ENCODE measurements around the gene PEX1. TPM values are rescaled to one million over a fixed set of nuclear protein-coding genes. Genes with fewer than 3 reads are reported as not detected.
"Not testable (repeated sequence)": the region's sequence is repeated elsewhere in the genome, so short reads cannot be mapped to it uniquely, and the experiment has no call there.

PEX1 gene
- polyA plus RNA-seq, 12 donors = 16.7 to 36.4 (median 28.4) TPM; not detected in 1

GRCh38 chr7:92513167-92513902 is 15.0 kb downstream of the PEX1 start:
- DNase-seq = no peak

DNA sequence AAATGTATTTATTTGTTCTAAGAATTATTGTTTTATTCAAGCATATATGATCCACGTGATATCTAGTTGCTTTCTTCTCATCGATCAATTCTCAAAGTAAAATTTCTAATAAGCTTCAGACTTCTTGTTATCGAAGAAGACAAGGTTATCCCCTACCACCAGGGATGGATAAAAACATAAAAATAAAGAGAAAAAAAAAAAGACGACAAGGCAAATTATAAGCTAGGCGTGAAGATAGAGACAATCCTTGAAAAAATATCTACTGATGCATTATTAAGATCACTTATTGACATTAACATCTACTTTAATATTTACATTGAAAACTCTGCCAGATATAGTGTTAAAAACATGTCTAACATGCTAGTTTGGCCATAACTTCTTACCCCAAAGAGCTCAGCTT is 19.4 kb downstream of the PEX1 start:
- DNase-seq = no peak

DNA sequence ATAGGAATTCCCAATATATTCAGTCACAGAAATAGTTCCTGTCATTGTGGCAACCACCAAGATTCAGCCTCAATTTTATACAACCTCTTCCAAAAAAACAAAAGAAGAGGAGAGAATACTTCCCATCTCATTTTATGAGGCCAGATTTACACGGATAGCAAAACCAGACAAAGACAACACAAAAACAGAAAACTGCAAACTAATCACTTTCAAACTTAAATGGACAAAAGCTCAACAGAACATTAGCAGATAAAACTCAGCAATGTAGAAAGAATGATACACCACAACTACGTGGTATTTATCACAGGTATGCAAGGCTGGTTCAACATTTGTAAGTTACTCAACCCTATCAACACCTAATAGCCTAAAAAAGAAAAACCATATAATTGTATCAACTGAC is 22.0 kb downstream of the PEX1 start:
- no peak for DNase-seq

DNA sequence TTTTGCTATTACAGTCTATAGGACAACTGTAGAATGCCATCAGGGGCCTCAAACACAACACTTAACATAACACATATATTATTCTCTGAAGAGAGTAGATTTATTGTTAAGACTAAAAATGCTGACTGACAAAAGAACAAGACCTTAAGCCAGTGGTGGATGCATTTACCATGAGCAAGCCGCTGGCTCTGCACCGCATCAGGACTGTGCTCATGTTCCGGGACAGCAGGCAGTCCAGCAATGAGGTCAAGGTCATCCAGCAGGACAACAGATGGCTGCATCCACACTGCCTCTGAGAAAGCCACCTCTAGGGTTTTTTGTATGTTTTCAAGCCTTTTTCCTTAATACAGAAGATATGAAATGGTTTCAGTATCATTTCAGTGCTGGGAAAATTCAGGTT is 23.8 kb downstream of the PEX1 start:
- no peak for DNase-seq

GRCh38 chr7:92503767-92504166 is 24.6 kb downstream of the PEX1 start:
- no peak for DNase-seq

DNA sequence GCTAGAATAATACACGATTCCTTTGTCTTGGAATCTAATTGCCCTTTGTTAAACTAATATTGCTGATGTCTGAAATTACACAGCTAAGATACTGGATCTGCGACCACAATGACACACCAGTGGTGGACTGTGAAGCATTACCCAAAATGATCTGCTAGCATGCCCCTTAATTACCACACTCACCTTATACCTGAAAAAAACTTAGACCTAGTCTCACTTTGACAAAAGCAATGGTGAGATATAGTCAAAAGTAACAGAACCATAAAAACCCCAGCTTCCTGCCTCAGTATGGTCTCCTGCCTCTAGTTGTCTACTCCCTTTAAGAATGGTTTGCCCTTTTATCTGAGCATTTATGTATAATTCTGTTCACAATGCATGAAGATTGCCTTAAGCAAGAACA is 29.8 kb downstream of the PEX1 start:
- DNase-seq = no peak

DNA sequence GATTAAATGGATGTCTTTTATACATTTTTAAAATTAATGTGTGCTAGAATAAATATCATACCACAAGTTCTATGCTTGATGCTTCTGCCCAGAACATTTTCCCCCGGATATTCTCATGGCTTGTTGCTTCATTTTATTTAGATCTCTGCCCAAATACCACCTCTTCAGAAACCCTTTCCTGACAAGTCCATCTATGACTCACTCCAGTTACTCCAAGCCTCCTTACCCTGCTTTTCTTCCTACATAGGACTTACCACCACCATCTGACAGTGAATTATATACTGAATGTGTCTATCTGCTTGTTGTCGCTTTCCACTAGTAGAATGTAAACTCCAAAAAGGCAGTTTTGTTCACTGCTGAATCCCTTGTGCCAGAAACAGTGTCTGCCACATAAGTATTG is 31.4 kb downstream of the PEX1 start:
- no peak for DNase-seq

DNA sequence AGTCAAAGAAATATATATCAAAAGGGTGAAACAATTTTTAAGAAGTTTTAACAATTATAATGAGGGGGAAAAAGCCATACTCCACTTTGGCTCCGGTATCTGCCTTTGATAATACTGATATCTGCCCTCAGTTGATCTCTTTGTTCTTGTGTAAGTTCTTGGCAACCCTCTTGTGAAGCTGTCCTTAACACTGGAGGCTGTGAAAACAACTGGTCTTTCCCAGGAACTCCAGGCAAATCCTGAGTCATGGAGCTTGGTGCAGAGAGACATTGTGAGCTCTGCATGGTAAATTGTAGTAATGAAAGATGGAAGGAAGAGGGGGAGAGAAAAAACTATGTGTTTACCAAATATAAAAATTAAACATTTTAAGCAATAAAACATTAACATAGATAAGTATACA is 38.7 kb downstream of the PEX1 start:
- no peak for DNase-seq

DNA sequence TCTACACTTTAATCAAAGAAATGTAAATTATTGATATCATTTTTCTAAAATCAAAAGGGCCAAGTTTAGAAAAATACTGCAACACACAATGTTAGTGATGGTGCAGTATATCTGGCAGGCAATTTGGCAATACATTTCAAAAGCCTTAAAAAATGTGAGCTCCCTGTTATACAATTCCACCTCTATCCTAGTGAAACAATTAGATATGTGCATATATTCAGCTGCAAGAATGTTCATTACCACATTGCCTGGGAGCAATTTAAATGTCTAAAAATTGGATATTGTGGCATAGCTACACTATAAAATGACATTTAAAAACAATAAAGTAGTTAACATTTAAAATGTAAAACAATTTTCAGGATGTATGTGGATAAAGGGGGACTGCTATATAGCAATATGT is 40.5 kb downstream of the PEX1 start:
- DNase-seq = no peak

DNA sequence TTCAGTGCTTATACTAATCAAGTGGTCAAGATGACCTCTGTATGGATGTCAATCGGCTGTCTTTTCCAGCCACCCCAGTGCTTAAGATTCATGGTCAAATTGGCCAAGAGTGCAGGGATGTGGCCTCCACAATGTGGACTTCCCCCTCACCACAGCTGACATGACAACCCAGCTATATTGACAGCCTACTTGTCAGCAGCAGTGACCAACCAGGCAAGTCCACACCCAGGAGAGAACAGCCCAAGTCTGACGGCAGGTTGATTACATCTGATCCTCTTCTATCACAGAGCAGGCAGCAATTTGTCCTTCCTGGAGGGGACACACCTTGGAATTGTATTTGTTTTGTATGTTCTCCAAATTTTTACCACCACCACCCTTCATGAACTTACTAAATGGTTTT is 42.3 kb downstream of the PEX1 start:
- DNase-seq = no peak

DNA sequence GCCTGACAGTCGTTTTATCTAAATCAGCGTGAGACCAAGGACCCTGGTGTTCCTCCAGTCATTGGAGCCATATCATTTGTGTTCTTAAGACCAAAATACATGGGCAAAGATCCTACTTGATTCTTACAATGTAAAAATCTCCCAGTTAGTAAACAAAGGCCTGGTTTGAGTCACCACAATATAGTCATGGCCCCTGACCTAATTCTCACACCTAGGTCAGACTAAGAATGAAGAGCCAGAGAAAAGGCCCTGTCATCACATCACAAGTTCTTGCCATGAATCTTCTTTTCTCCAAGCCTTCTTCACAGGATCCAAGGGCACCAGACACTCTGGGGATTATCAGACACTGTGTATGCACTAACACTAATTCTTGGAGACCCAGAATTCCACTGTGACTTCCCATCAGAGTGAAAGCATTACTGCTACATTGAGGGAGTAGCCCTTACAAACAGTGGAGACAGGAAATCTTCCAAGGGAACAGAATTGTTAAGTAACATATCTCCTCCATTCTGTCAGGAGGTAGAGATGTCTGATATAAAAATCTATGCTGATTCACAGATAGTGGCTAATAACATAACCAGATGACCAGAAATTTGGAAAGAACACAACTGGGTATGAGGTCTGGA is 42.9 kb downstream of the PEX1 start:
- DNase-seq = no peak

DNA sequence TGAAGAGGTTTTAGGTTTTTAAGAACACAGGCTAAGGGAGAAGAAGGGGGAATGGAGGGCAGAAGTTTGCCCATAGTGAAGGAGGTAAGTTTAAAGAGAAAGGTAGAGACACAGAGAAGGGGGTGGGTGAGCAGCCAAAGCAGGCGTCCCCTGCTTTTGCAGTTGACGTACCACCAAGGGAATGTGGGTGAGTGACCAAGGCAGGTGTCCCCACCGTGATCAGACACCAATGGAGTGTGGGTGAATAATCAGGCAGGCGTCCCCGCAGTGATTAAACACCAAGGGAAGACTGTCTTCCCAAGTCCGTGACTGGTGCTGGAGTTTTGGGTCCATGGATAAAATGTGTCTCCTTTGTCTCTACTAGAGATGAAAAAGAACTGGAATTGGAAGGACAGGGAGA is 44.1 kb downstream of the PEX1 start:
- DNase-seq = not testable (repeated sequence)

- not testable (repeated sequence) for DNase-seq
These were observed 44.7 kb downstream of the PEX1 start for GRCh38 chr7:92483624-92484023.

DNA sequence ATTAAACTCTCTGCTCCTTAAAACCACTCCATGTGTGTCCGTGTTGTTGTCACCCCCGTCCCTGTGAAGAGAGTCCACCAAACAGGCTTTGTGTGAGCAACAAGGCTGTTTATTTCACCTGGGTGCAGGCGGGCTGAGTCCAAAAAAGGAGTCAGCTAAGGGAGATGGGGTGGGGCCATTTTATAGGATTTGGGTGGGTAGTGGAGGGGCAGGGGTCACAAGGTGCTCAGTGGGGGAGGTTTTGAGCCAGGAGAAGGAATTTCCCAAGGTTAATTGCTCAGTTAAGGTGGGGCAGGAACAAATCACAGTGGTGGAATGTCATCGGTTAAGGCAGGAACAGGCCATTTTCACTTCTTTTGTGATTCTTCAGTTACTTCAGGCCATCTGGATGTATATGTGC is 49.2 kb downstream of the PEX1 start:
- not testable (repeated sequence) for DNase-seq

DNA sequence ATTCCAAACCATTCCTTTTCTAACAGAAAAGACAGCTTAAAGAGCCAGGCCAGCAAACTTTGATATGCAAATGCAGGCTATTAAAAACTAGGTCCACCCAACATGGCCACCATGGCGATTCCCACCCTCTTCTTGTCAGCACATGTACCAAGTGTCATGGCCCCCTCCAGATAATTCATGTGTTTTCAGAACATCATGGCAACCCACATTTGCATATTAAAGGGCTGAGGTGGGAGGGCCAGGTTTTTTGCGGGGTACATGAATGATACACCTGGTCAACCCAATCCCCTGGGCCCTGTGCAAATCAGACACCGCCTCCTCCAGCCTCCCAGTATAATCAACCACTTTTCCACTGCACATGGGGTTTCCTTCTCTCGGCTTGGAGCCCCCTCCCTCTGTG is 49.6 kb downstream of the PEX1 start:
- no peak for DNase-seq

GRCh38 chr7:92478095-92478494 is 50.2 kb downstream of the PEX1 start:
- no peak for DNase-seq

GRCh38 chr7:92477681-92478080 is 50.6 kb downstream of the PEX1 start, which contains the start of gene ERVW-1:
Gene ERVW-1, minus strand, starts transcription at chr7:92477946. Its CDS starts 7,565 bp downstream, at chr7:92470381.
- not testable (repeated sequence) for DNase-seq

DNA sequence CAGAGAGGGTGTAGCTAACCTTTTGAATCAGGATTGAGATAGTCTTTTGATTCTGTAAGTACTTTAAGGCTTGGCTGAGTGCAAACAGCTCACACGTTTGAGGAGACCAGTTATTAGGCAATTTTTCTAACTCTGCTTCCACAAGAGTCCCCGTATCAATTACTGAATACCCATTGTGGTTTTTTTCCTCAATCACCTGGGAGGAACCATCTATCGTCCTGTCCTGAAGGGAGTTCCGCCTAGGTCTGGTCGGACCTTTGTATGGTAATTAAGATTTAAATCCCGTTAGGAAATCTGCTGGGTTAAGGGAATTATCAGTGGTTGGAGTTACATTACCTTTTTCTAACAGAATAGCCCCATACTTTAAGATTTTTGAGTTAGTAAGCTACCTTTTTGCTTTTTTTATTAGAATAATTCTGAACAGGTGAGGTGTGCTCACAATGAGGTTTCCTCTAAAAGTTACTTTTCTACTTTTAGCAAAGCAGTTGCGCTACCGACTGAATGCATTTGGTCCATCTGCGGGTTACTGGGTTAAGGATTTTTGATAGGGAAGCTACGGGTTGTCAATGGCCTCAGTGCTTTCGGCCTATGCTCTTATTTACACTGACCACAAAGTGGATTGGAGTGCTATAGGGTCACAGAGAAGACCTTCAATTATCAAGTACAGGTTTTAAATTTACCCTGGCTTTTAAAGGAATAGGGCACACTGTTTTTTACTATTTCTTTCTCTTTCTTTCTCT is 52.3 kb downstream of the PEX1 start:
- not testable (repeated sequence) for DNase-seq

- DNase-seq = not testable (repeated sequence)
These were observed 53.0 kb downstream of the PEX1 start for GRCh38 chr7:92475261-92475770.

GRCh38 chr7:92473989-92474388 is 54.3 kb downstream of the PEX1 start:
- not testable (repeated sequence) for DNase-seq

GRCh38 chr7:92468589-92468988 is 59.7 kb downstream of the PEX1 start:
- DNase-seq = not testable (repeated sequence)

GRCh38 chr7:92466682-92467081 is 61.6 kb downstream of the PEX1 start:
- DNase-seq = no peak

DNA sequence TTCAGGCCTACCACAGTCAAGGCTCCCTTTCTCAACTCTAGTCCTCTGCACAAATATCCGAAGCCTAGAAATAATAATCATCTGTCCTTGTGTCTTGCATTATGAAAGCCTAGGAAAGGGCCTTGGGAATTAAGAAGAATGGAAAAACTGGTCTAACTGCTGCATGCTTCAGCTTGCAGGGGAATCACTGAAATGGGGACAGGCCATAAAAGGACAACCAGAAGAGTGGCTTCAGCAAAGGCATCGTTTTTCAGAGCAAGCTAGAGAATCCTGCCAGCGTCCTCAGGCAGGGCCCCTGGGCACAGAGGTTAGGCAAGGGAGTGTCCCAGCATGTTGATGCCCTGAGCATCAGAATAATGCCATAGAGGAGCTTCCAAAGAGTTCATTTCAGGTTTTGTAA is 63.8 kb downstream of the PEX1 start:
- DNase-seq = no peak

Measured in muscle of arm (tissue), 12 donors.